ENCODE results near the gene NSF.
"Not testable (repeated sequence)": the region's sequence is repeated elsewhere in the genome, so short reads cannot be mapped to it uniquely, and the experiment has no call there.

- not testable (repeated sequence) for TF ChIP-seq POLR2A (IDR thresholded peaks at IDR 0.05)
- TF ChIP-seq, protein P1, sequence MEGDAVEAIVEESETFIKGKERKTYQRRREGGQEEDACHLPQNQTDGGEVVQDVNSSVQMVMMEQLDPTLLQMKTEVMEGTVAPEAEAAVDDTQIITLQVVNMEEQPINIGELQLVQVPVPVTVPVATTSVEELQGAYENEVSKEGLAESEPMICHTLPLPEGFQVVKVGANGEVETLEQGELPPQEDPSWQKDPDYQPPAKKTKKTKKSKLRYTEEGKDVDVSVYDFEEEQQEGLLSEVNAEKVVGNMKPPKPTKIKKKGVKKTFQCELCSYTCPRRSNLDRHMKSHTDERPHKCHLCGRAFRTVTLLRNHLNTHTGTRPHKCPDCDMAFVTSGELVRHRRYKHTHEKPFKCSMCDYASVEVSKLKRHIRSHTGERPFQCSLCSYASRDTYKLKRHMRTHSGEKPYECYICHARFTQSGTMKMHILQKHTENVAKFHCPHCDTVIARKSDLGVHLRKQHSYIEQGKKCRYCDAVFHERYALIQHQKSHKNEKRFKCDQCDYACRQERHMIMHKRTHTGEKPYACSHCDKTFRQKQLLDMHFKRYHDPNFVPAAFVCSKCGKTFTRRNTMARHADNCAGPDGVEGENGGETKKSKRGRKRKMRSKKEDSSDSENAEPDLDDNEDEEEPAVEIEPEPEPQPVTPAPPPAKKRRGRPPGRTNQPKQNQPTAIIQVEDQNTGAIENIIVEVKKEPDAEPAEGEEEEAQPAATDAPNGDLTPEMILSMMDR (IDR thresholded peaks at IDR 0.05): not testable (repeated sequence)
These were observed 31.3 kb upstream of the NSF start for GRCh38 chr17:46559155-46559554.

Data from adrenal gland (tissue), 5 donors.